ENCODE measurements around the gene PGGT1B.
"Not testable (repeated sequence)": the region's sequence is repeated elsewhere in the genome, so short reads cannot be mapped to it uniquely, and the experiment has no call there.

PGGT1B gene

DNA sequence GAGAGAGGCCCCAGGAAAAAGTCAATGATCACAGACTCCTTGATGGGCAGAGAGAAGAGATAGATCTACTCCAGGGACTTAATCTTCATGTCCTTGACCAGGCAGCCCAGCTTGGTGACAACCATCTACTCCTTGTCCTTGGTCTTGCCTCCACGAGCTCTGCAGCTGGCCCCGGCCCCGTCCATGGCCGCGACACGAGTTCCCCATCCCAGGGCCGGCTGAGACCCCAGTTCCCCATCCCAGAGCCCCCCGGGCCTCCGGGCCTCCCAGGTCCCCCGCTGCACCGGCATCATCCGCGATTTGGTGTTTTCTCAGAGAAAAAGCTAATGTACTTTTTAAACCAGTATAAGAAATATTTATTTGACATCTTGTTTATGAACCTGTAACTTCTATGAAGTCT is 2.5 kb upstream of the PGGT1B start:
- H3K4me3 ChIP-seq (ENCODE audit: low read depth, low read length), result no peak overlapping the region
- ChIA-PET POLR2A (no interaction called here), CTCF (no interaction called here)
- TF ChIP-seq, protein P1, sequence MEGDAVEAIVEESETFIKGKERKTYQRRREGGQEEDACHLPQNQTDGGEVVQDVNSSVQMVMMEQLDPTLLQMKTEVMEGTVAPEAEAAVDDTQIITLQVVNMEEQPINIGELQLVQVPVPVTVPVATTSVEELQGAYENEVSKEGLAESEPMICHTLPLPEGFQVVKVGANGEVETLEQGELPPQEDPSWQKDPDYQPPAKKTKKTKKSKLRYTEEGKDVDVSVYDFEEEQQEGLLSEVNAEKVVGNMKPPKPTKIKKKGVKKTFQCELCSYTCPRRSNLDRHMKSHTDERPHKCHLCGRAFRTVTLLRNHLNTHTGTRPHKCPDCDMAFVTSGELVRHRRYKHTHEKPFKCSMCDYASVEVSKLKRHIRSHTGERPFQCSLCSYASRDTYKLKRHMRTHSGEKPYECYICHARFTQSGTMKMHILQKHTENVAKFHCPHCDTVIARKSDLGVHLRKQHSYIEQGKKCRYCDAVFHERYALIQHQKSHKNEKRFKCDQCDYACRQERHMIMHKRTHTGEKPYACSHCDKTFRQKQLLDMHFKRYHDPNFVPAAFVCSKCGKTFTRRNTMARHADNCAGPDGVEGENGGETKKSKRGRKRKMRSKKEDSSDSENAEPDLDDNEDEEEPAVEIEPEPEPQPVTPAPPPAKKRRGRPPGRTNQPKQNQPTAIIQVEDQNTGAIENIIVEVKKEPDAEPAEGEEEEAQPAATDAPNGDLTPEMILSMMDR (IDR thresholded peaks at IDR 0.05; ENCODE audit: insufficient read depth, low read length, missing control alignments), result no peak
- DNase-seq (ENCODE audit: low read depth, low spot score), result no peak

DNA sequence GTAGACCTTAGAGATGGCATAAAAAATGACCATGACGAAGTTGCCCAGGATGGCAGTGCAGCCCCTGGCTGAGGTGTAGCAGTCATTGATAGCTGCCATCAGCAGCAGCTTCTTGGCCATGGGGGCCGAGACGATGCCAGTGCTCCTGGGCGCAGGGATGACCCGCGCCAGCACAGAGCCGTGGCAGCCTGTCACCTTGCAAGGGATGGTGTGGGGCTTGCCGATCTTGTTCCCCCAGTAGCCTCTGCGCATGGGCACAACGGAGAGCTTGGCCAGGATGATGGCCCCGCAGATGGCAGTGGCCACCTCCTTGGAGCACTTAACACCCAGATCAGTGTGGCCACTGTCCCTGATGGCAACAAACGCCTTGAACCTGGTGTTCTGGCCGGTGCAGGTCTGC is 2.1 kb upstream of the PGGT1B start:
- no peak for DNase-seq (ENCODE audit: low read depth, low spot score)
- H3K4me3 ChIP-seq (ENCODE audit: low read depth, low read length), result no peak overlapping the region
- TF ChIP-seq, protein P1 (IDR thresholded peaks at IDR 0.05; ENCODE audit: insufficient read depth, low read length, missing control alignments), result no peak
- POLR2A ChIA-PET, result no interaction called here
- CTCF ChIA-PET, result no interaction called here

GRCh38 chr5:115263078-115263380 is 352 bp upstream of the PGGT1B start:
- no peak for DNase-seq (ENCODE audit: low read depth, low spot score)
- TF ChIP-seq, protein P1 (IDR thresholded peaks at IDR 0.05; ENCODE audit: insufficient read depth, low read length, missing control alignments), result no peak
- ChIA-PET CTCF (interaction anchor here (1.4 kb wide), 1 partner anchor 16 kb away, joined by 4 read pairs; no protein-coding TSS in a partner anchor), POLR2A (no interaction called here)
- H3K4me3 ChIP-seq (ENCODE audit: low read depth, low read length), result peak overlapping the region; percentile 81

DNA sequence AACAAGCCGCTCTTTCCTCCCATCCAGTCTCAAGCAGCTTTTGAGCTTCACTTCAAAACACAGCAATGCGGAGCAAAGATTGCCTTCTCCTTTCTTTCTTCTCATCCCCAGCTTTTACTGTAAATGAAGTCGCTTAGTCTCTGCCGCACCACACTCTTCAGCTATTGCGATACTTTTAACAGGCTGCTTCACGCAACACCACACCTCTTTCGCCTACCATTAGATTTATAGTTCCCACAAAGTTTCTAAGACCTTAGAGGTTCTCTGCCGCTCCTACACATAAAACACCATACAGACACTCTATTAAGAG is 711 bp downstream of the PGGT1B start:
- ChIA-PET POLR2A (interaction anchor here (0.6 kb wide), 1 partner anchor 1749 kb away, joined by 3 read pairs; the partner anchor contains the start of gene YTHDC2), CTCF (interaction anchor here (0.6 to 2.1 kb wide), 4 partner anchors 11 to 633 kb away, joined by 3 to 7 read pairs (median 4); no protein-coding TSS in a partner anchor)
- no peak for DNase-seq (ENCODE audit: low read depth, low spot score)
- peak overlapping the region; percentile 81 for H3K4me3 ChIP-seq (ENCODE audit: low read depth, low read length)
- TF ChIP-seq, protein P1 (IDR thresholded peaks at IDR 0.05; ENCODE audit: insufficient read depth, low read length, missing control alignments), result no peak

DNA sequence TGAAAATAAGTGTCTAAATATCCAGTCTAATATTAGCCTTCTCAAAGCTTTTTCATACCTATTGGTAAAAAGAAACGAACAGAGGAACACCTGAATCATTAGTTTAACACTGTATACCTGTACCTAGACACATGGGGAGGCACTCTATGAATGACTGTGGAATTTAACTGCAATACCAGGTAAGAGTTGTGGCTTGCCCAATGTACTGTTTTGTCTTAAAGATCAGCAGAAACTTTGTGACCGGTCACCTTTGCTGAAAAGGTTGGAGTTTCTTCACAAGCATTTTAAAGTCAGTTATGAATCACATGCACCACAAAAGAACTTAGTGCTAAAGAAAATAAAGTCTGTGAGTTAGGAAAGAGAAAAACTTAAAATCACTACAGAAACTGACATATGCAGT is 2.4 kb downstream of the PGGT1B start:
- ChIA-PET CTCF (interaction anchor here (2.1 kb wide), 1 partner anchor 13 kb away, joined by 7 read pairs; no protein-coding TSS in a partner anchor), POLR2A (no interaction called here)
- H3K4me3 ChIP-seq (ENCODE audit: low read depth, low read length), result no peak overlapping the region
- DNase-seq (ENCODE audit: low read depth, low spot score), result no peak
- TF ChIP-seq, protein P1 (IDR thresholded peaks at IDR 0.05; ENCODE audit: insufficient read depth, low read length, missing control alignments), result no peak

GRCh38 chr5:115257981-115258380 is 4.7 kb downstream of the PGGT1B start:
- DNase-seq (ENCODE audit: low read depth, low spot score), result no peak
- TF ChIP-seq, protein P1 (IDR thresholded peaks at IDR 0.05; ENCODE audit: insufficient read depth, low read length, missing control alignments), result no peak
- ChIA-PET POLR2A (no interaction called here), CTCF (interaction anchor here (0.9 to 1.1 kb wide), 2 partner anchors 11 to 26 kb away, joined by 3 to 7 read pairs; no protein-coding TSS in a partner anchor)
- no peak overlapping the region for H3K4me3 ChIP-seq (ENCODE audit: low read depth, low read length)

GRCh38 chr5:115249379-115249778 is 13.3 kb downstream of the PGGT1B start:
- CTCF ChIA-PET, result interaction anchor here (1.2 to 9.2 kb wide), 3 partner anchors 12 to 151 kb away, joined by 3 to 100 read pairs (median 10); no protein-coding TSS in a partner anchor
- H3K4me3 ChIP-seq (ENCODE audit: low read depth, low read length); DNase-seq (ENCODE audit: low read depth, low spot score); POLR2A ChIA-PET: not testable (repeated sequence)

Measured in AG04449 (cell line).